HG02970 (cell line): Measurements from ENCODE around the gene SGMS1.
"Not testable (repeated sequence)": the region's sequence is repeated elsewhere in the genome, so short reads cannot be mapped to it uniquely, and the experiment has no call there.

ENCODE experiments used
- ATAC-seq: cut with Tn5 transposase; IDR thresholded peaks from one replicate; pipeline ENCODE4 v1.9.1; 2021; ENCODE audit warnings: mild to moderate bottlenecking, moderate library complexity, moderate number of reproducible peaks; ENCODE audit not compliant: unreplicated experiment, low FRiP score

SGMS1 gene

DNA sequence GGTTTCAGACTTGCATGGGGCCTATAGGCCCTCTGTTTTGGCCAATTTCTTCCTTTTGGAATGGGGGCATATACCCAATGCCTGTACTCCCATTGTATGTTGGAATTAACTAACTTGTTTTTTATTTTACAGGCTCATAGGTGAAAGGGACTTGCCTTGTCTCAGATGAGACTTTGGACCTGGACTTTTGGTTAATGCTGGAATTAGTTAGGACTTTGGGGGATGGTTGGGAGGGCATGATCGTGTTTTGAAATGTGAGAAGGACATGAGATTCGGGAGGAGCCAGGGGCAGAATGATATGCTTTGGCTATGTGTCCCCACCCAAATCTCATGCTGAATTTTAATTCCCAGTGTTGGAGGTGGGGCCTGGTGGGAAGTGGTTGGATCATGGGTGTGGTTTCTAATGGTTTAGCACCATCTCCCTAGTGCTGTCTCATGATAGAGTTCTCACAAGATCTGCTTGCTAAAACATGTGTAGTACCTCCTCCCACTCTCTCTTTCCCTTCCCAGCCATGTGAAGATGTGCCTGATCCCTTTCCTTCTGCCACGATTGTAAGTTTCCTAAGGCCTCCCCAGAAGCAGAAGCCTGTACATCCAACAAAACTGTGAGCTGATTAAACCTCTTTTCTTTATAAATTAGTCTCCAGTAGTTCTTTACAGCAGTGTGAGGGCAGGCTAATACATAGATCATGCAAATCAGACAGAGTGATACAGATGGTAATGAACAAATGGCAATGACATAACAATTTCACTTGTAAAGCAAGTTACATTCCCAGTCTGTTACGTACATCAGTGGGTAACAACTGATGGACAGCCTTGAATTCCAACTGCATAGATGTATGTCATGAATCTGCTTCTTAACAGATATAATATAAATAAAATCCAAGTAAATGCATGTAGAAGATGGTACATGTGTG lies 146.2 kb downstream of the SGMS1 start:
- ATAC-seq = no peak

DNA sequence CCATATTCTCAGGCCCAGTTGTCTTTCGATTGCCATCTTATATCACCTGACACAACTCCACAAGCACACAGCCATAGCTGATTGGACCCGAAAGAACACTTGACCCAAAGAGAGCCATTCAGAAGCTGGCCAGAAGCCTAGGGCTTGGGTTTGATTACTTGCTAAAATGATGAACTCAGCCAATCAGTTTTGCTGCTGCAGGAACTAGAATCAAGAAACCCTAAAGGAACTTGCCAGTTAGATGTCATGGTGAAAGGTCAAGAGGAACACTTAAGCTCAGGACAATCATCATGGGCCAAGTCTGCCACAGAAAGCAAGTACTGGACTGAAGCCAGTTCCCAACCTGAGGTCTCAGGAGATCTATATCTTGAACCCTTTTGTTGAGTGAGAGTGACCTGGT lies 150.0 kb downstream of the SGMS1 start:
- no peak for ATAC-seq

DNA sequence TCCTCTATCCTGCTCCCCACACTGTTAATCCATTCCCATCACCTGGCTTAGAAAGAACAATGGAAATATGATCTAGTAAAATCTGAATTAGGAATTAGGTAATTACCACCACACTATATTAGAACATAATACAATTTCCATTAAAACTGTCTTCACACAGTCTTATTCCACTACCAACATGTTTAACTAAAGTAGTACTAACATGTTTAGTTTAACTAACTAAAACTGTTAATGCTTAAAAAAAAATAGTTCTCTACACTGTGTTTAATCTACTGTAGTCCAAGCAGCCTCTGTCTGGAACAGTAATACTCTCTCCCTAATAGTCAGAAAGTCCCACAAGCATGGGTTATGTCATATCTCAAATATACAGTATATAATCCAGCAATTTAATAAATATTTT lies 150.8 kb downstream of the SGMS1 start:
- no peak for ATAC-seq

DNA sequence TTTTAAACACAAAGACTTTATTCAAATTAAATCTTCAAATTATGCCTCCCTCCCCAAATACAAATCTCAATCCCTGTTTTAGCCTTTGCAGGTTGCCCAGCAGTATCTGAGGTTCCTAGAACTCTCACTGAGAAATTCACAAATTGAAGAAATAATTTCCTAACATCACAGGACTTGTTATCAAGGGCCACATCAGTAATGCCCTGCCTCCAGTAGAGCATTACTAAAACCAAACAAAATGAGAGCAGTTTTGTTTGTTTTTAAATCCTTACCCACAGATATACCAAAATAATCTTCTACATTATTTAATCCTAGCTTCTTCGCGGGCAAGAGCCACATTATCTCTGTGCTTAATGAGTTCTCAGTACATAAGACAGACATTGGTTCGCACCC lies 152.2 kb downstream of the SGMS1 start:
- no peak for ATAC-seq

DNA sequence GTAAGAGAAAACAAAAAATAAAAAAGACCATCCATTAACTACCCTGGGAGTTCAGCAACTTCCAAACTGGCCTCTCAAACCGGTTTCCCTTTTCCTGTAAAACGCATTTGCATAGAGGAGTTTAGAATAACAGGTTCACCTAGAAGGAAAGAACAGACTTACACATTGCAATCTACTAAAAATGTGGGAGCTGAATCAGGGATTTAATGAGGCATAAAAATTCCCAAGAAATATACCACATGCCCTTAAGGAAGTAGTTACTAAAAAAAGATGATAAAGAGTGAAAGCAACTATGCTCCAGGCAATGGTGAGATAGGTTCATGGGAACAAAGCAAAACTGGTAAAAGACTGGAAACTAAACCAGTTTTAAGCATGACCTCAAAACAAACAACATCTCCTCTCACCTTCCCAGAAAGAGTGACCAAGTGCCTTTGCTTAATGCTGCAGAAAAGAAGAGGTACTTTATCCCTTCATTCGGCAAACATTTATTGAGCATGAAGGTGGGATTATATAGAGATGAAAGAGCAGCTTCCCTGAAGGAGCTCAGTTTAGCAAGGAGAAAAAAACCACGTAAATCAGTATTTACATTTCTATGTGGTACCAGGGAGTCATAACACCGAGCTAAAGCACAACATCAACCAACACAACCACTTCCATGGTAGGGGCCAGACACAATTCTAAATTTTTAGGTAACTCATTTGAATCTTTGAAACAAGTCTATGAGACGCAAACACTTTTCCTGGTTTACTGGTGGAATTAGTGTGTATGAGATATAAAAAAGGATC lies 152.8 kb downstream of the SGMS1 start:
- no peak for ATAC-seq

DNA sequence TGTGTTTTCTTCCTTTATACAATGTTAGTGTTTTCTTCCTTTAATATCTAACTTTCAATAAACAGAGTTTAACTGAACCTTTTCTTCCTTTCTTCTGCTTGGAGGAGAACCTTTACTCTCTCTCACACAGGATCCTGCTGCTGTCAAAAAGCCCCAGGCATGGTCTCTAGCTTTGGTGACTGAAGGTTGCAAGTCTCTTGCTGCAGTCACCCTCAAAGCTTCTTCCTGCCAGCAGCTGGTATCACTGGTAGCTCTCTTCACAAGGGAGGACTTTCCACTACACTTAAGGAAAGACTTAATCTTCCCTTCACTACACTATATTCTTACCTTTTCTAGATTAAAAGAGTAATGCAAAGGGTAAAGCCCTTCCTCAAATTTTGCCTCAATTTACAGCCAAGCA lies 153.4 kb downstream of the SGMS1 start:
- peak; percentile 49 for ATAC-seq

DNA sequence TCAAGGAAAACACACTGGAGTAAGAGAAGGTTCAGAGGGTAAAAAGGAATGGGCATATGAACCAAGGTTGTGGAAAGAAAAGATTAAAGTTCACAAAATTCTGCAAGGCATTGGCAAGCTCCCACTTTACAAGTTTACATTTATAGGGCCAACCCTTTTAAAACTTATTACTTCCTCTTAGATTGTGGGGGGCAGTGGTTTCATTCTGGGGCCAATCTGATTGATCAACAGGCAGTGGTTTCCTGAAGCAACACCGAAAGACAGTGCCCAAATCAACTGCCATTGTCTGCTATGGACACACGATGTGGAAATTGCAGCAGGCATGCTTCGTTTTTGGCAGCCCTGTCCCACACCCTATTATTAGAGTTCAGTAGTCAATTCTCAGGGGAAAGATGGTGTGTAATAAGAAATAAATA lies 154.0 kb downstream of the SGMS1 start:
- ATAC-seq = no peak

DNA sequence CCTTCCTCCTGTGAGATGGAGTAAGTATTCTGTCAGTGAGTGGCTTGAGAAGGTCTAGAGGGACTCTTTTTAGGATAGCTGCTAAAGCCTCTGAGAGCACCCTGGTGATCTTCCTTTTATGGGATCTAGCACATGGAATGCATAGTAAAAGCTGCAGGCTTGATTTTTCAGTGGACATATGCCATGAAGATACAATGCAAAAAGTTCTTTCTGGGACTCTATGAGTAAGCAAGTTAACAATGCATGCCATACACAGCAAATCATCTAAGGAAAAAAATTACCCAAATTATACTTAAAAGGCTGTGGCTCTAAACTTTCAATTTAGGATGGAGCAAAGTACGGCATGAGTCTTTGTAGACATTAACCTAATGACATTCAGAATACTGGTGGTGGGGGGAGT lies 154.5 kb downstream of the SGMS1 start:
- no peak for ATAC-seq

DNA sequence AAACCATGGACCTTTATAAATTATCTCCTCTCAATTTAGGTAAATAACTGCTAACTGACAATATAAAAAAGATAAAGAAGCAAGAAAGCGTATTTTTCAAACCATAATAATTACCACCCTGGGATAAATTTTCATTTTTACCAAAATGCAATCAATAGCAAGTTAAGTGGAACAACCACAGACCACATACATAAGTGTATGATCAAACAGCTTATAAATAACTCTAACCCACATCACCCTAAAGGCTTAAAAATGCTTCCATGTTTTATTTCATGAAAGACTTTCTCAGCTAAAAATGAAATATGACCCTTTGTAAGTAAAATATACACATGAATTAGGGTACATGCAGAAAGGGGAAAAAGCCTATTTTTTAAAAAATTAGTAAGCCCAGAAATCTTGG lies 156.5 kb downstream of the SGMS1 start:
- no peak for ATAC-seq

DNA sequence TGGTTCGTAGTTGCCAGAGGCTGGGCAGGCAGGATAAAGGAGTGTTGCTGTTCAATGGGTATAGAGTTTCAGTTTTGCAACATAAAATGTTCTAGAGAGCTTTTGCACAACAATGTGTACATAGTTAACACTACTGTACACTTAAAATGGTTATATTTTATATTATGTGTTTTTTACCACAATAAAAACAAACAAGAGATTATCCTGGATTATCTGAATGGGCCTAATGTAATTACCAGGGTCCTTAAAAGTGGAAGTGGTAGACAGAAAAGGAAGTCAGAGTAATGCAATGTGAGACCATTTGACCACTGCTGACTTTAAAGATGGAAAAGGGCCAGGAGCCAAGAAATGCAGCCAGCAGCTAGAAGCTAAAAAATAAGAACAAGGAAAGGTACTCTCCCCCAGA lies 159.7 kb downstream of the SGMS1 start:
- ATAC-seq = no peak

DNA sequence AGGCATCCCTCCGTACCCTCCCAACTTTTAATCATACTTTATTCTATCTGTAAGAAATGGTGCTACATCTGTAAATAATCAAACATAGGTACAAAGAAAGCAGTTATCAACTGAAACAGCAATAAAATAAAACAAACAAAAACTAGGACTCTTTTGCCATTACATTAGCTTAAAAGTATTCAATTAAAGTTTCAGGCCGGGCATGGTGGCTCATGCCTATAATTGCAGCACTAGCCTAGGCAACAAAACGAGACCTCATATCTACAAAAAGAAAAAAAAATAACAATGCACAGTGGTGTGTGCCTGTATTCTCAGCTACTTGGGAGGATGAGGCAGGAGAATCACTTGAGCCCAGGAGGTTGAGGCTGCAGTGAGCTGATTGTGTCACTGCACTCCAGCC lies 161.9 kb downstream of the SGMS1 start:
- no peak for ATAC-seq

DNA sequence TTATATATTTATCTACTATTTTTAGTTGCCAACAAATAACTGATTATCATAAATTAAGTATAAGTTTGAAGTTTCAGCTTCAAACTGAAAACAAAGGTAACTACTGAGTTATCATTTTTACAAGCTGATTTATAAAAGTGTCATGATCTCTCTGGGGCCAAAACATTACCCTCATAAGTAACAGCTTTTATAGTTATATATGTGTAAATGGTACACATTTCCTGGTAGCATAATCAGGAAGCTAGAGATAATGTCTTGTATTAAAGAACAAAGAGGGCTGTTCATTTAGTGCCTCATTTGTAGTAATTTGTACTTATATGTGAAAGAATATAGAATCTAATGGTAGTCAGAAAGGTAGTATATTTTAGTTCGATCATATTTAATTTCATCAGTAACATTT lies 162.6 kb downstream of the SGMS1 start:
- ATAC-seq = no peak

DNA sequence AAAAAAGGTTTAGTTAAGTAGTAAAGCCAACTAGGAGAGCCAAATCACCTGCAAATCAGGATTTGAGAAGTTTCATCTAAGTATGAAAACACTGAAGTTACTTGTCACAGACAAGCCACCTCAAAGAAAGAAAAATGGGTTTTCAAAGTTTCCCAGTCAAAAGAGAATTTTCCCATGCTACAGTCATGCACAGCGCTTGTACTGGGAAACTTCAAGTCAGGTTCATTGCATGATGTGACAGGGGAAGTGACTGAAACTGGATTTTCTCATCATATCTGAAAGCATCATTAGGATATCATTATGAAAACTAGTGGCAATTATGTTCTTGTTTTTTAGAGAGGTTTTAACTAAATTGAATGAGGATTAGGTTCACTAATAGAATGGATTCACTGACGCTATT lies 167.0 kb downstream of the SGMS1 start:
- no peak for ATAC-seq

DNA sequence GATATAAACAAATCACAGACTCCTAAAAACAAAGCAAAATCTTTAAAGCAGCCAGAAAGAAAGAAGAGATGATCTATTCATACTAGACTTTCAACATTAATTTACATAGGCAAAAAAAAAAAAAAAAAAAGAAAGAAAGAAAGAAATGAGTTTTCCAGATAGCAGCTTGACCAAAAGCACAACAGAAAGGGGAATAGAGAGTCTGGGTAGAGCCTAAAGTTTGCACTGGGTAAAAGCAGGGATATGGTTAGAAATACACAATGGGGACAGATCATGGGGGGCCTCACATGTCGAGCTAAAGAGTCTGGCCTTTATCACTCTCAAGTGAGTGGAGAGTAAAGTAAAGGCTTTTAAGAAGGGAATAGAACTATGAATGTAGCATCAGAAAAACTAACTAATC lies 169.8 kb downstream of the SGMS1 start:
- no peak for ATAC-seq

DNA sequence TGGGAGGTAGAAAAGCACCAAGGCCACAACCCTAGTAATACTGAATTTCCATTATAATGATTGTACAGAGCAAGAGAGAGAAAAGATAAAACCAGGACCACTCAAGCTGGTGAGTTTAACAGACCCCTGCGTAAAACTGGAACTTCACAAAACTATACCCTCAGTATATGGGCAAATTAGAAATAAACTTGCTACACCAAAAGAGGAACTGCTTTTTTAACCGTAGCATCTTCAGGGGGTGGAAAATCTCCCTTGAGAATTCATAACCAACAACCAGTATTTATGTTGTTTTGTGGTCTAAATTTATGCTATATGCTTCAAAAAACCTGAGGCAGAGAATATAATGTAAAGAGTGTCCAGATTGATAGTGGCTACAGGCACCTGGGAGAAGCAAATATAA lies 171.2 kb downstream of the SGMS1 start:
- no peak for ATAC-seq

DNA sequence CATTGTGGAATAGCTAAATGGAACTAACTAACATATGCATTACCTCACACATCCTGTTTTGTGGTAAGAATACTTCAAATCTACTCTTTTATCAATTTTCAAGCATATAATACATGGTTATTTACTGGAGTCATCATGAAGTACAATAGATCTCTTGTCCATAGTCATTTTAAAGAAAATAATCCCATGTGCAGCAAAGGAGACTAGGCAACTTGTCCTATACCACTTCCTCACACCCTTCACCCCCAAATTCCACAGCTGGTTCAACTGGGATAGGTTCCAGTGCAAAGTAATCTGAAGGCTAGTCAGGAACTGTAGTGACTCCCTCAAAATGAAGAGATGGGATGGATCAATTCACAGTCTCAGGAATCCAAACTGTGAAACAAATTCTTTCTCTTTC lies 176.1 kb downstream of the SGMS1 start:
- ATAC-seq = no peak

DNA sequence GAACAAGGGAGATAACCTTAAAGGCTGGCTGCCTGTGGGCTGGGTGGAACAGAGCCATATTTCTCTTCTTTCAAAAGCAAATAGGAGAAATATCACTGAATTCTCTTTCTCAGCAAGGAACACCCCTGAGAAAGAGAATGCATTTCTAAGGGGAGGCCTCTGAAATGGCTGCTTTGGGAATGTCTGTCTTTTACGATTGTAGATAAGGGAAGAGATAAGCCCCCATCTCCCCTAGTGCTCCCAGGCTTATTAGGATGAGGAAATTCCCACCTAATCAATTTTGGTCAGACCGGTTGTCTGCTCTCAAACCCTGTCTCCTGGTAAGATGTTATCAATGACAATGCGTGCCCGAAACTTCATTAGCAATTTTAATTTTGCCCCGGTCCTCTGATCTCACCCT lies 178.0 kb downstream of the SGMS1 start:
- not testable (repeated sequence) for ATAC-seq

DNA sequence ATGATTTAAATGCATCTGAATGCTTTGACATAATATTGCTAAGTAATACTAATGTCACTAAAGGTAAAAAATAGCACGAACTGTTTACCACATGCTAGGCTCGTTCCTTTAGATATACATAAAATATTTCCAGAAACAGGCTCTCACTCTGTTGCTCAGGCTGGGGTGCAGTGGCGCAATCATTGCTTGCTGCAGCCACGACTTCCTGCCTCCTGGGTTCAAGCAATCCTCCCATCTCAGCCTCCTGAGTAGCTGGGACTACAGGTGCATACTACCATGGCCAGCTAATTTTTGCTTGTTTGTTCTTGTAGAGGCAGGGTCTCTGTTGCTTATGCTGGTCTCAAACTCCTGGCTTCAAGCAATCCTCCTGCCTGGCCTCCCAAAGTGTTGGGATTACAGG lies 183.3 kb downstream of the SGMS1 start:
- ATAC-seq = no peak

DNA sequence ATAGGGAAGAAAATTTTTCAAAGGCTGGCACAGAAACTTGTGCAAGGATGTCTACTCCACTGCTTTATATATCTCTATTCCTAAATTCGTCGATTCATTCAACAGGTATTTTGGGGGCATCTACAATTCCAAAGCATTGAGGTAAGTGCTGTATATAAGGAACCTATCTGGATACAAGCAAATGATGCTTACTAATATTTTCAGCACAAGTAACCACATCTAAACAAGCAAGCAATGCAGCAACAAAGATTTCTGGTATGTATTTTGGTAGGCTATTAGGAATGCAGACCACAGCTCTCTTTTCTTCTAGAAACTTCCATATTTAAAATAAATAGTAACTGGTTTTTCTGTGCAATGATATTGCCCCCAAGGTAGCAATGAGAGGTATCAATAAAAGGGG lies 183.9 kb downstream of the SGMS1 start:
- no peak for ATAC-seq

DNA sequence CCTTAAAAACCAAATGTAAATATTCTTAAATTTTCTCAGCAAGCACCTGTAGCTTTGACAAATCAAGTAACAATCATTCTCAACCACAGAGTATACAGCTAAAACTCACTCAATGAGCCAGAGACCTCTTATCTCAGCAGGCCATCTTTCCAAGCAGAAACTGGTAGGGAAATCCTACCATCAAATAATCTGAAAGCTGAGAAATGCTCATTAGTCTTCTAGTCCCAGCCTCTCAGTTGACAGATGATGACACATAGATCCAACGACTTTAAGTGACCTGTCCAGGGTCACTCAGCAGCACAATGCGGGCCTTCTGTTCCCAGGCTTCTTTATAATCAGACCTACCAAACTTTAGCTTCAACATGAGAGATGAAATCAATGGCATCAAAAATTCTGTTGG lies 184.6 kb downstream of the SGMS1 start:
- ATAC-seq = no peak

DNA sequence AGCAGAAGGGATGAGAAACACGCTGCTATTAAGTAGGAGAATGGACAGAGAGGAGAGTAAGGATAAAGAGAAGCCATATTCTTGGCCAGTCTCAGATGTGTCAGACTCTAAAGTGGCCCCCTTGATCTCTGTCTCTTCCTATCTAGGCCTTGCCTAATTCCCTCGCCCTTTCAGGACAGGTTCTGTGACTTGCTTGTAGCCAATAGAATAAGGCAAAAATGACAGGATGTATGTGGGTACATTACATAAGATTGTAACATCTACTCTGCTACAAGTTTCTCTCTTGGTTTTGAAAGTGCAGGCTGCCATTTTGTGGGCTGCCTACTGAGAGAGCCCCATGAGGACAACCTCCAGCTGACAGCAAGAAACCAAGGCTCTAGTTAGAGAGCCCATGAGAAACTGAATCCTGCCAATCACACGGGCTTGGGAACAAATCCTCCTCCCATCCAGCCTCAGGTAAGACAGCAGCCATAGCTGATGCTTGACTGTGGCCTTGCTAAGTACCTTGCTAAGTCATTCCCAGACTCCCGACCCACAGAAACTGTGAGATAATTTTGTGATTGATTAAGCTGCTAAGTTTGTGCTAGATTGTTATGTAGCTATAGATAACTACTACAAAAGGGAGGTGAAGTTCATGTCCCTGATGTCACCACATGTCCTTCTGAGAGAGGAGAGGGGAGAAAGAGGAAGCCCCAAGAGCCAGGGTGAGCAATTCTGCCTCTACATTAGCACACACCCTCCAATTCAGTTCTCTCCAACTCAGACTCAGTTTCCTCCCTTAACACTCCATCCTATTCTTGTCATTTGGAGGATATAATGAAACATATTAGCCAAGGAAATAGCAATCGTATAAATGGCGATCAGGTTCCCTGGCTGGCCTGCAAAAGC lies 185.5 kb downstream of the SGMS1 start:
- ATAC-seq = no peak
